K562 (cell line): Measurements from ENCODE around the gene MGST1. TPM values are rescaled to one million over a fixed set of nuclear protein-coding genes. Genes with fewer than 3 reads are reported as not detected.

ENCODE experiments used
- BRD9 ChIP-seq: fragments of 450-650 bp; IDR thresholded peaks from 2 replicates; pipeline ENCODE4 v1.6.1; 2018; ENCODE audit warnings: low read depth; ENCODE audit not compliant: partially characterized antibody
- BRF1 ChIP-seq: IDR thresholded peaks from 3 replicates; pipeline ENCODE4 v1.6.1; 2011; ENCODE audit warnings: borderline replicate concordance, mild to moderate bottlenecking; ENCODE audit not compliant: insufficient read length; ENCODE audit errors: extremely low read depth
- CC2D1A ChIP-seq: fragments of 450-650 bp; IDR thresholded peaks from 2 replicates; pipeline ENCODE4 v1.6.1; 2017; ENCODE audit warnings: mild to moderate bottlenecking
- CEBPB ChIP-seq: fragments of 450-650 bp; IDR thresholded peaks from 2 replicates; pipeline ENCODE4 v1.6.1; 2016; ENCODE audit warnings: missing genetic modification characterization, missing compliant biosample characterization
- CHD1 ChIP-seq: fragments of 200-600 bp; sonication (generic); IDR thresholded peaks from one replicate; pipeline ENCODE4 v1.6.1; 2012; ENCODE audit warnings: mild to moderate bottlenecking, moderate library complexity, low read length, inconsistent platforms
- CREB3L1 ChIP-seq: fragments of 450-650 bp; IDR thresholded peaks from 2 replicates; pipeline ENCODE4 v1.6.1; 2014; ENCODE audit warnings: low read depth, mild to moderate bottlenecking, moderate library complexity, borderline replicate concordance
- CREB5 ChIP-seq: fragments of 250-450 bp; sonication (Bioruptor Pico); IDR thresholded peaks from 2 replicates; pipeline ENCODE4 v1.5.0; 2020; ENCODE audit warnings: mild to moderate bottlenecking
- HMG20B ChIP-seq: fragments of 250-450 bp; sonication (Bioruptor Pico); IDR thresholded peaks from 2 replicates; pipeline ENCODE4 v1.5.0; 2021; ENCODE audit warnings: mild to moderate bottlenecking
- KAT8 ChIP-seq: fragments of 450-650 bp; IDR thresholded peaks from 2 replicates; pipeline ENCODE4 v1.6.1; 2016; ENCODE audit warnings: low read depth, mild to moderate bottlenecking
- NR2F6 ChIP-seq: fragments of 450-650 bp; formaldehyde crosslinking; IDR thresholded peaks from 2 replicates; pipeline ENCODE4 v1.4.0; 2020; ENCODE audit warnings: mild to moderate bottlenecking
- PHF8 ChIP-seq: fragments of 200-600 bp; sonication (generic); IDR thresholded peaks from 2 replicates; pipeline ENCODE4 v1.6.1; 2012; ENCODE audit warnings: mixed run types, mild to moderate bottlenecking, inconsistent platforms, low read length, moderate library complexity, borderline replicate concordance
- POLR2G ChIP-seq: fragments of 200-400 bp; formaldehyde crosslinking; IDR thresholded peaks from 2 replicates; pipeline ENCODE4 v1.6.1; 2017; ENCODE audit warnings: low read depth, mild to moderate bottlenecking, antibody characterized with exemption, low read length, moderate library complexity
- PTTG1 ChIP-seq: fragments of 450-650 bp; IDR thresholded peaks from 2 replicates; pipeline ENCODE4 v1.6.1; 2016; ENCODE audit warnings: low read depth, mild to moderate bottlenecking, missing genetic modification characterization, missing compliant biosample characterization
- RBBP5 ChIP-seq: fragments of 200-600 bp; sonication (generic); IDR thresholded peaks from 2 replicates; pipeline ENCODE4 v1.6.1; 2012; ENCODE audit warnings: borderline replicate concordance, mild to moderate bottlenecking, low read length, control low read depth, inconsistent platforms; ENCODE audit not compliant: insufficient read depth, poor library complexity, severe bottlenecking
- SIN3A ChIP-seq, 2 experiments: fragments of 150-350 bp in 1 of 2; IDR thresholded peaks; 2 replicates each; pipeline ENCODE4 v1.6.1; 2011 to 2016; ENCODE audit warnings: borderline replicate concordance in 2 of 2, low read depth in 2 of 2, low read length in 2 of 2, mild to moderate bottlenecking in 2 of 2, moderate library complexity in 2 of 2; ENCODE audit not compliant: control insufficient read depth in 1 of 2
- YY1 ChIP-seq, 3 experiments: IDR thresholded peaks; 2 replicates each; pipeline ENCODE4 v1.6.1; 2011; ENCODE audit warnings: low read length in 2 of 3, mild to moderate bottlenecking in 2 of 3, moderate library complexity in 2 of 3, borderline replicate concordance in 1 of 3, control low read depth in 1 of 3, low read depth in 1 of 3; ENCODE audit not compliant: insufficient read depth in 3 of 3, insufficient replicate concordance in 2 of 3, control insufficient read depth in 1 of 3, insufficient read length in 1 of 3; ENCODE audit errors: extremely low read depth in 1 of 3
- ZFX ChIP-seq: sonication (generic); formaldehyde crosslinking; IDR thresholded peaks from 2 replicates; pipeline ENCODE4 v1.8.0; 2022; ENCODE audit warnings: mild to moderate bottlenecking, missing genetic modification reagents, moderate library complexity
- ZNF175 ChIP-seq: fragments of 200-800 bp; sonication (Bioruptor generic); IDR thresholded peaks from 2 replicates; pipeline ENCODE4 v1.6.1; 2016; ENCODE audit warnings: low read depth, mild to moderate bottlenecking, missing genetic modification characterization, missing compliant biosample characterization
- ZNF239 ChIP-seq: fragments of 250-450 bp; sonication (Bioruptor Pico); IDR thresholded peaks from 2 replicates; pipeline ENCODE4 v1.4.0; 2020; ENCODE audit warnings: mild to moderate bottlenecking
- ZNF444 ChIP-seq: fragments of 250-450 bp; sonication (Bioruptor Pico); IDR thresholded peaks from 2 replicates; pipeline ENCODE4 v1.4.0; 2020; ENCODE audit warnings: mild to moderate bottlenecking, moderate library complexity
- ZNF586 ChIP-seq: fragments of 450-650 bp; formaldehyde crosslinking; conservative IDR thresholded peaks from 2 replicates; pipeline ENCODE4 v1.4.0; 2020; ENCODE audit warnings: mild to moderate bottlenecking, moderate library complexity
- polyA plus RNA-seq, 8 experiments: library from polyadenylated mRNA; depleted of rRNA in 4 of 8; stranded (reverse) in 5 of 8; unstranded in 3 of 8; fragments of >200 nt; fragmentation: Nextera tagmentation in 2 of 8; fragmentation: Illumina TruSeq in 1 of 8; extraction: Ambion mirVana in 2 of 8; extraction: Trizol in 1 of 8; gene quantifications; 2 replicates each; pipeline versions ENCODE4 v1.2.1 to v1.2.3, GENCODE V29; 2011 to 2014; ENCODE audit warnings: inconsistent platforms in 1 of 8, missing spikeins in 1 of 8
- total RNA-seq, 7 experiments: library from RNA; depleted of rRNA in 6 of 7; stranded (reverse); fragments of >200 nt in 6 of 7; fragmentation: Illumina TruSeq in 2 of 7; extraction: Trizol in 2 of 7; gene quantifications; 2 replicates each; pipeline versions ENCODE4 v1.2.1 to v1.2.3, GENCODE V29; 2011 to 2021; ENCODE audit warnings: low replicate concordance in 1 of 7

Gene MGST1
- total and polyA plus RNA-seq, 9 of the 15 experiments (the other 6 are each of a cell fraction or from before 2014, with no cell fraction given), result 12.1 to 190 (median 73.3) TPM

GRCh38 chr12:16347391-16348298 is at the start of gene MGST1 (continued):
- TF ChIP-seq ZFX (CRISPR knock-in tag), result peak; percentile 48
- TF ChIP-seq SIN3A (IDR thresholded peaks at IDR 0.05; ENCODE audit: borderline replicate concordance in 2 of 2, control insufficient read depth in 1 of 2, low read depth in 2 of 2, low read length in 2 of 2), result no peak
- peak in 1 of 3 experiments; percentile 26 for TF ChIP-seq YY1 (IDR thresholded peaks at IDR 0.05; ENCODE audit: borderline replicate concordance in 1 of 3, control insufficient read depth in 1 of 3, extremely low read depth in 1 of 3, insufficient read depth in 3 of 3, insufficient read length in 1 of 3, insufficient replicate concordance in 2 of 3, low read depth in 1 of 3, low read length in 2 of 3)
- TF ChIP-seq ZNF444 (CRISPR knock-in tag), result no peak
- peak; percentile 89 for TF ChIP-seq POLR2G
- no peak for TF ChIP-seq KAT8
- TF ChIP-seq NR2F6 (CRISPR knock-in tag), result no peak
- no peak for TF ChIP-seq RBBP5
- TF ChIP-seq CC2D1A, result no peak
- TF ChIP-seq BRD9, result no peak
- TF ChIP-seq PTTG1 (tag), result no peak
- TF ChIP-seq CREB3L1, result no peak
- TF ChIP-seq HMG20B (CRISPR knock-in tag), result no peak
- no peak for TF ChIP-seq CHD1
- TF ChIP-seq ZNF175 (CRISPR knock-in tag), result no peak
- no peak for TF ChIP-seq BRF1
- TF ChIP-seq ZNF586 (CRISPR knock-in tag), result no peak
- peak; percentile 43; the same call in 1 of the 2 replicates for TF ChIP-seq PHF8
- TF ChIP-seq ZNF239 (CRISPR knock-in tag), result no peak
- no peak for TF ChIP-seq CEBPB
- TF ChIP-seq CREB5 (CRISPR knock-in tag), result no peak
